NCI-H774 (cell line): ENCODE data around the gene TP53TG5.

Experiments
- DNase-seq: peaks from one replicate; lab custom pipeline; 2025; lab: John Stamatoyannopoulos, UW

The TP53TG5 gene

GRCh38 chr20:45345104-45345936 is 32.8 kb downstream of the TP53TG5 start:
- no peak for DNase-seq

GRCh38 chr20:45344168-45344860 is 33.8 kb downstream of the TP53TG5 start:
- DNase-seq = no peak

GRCh38 chr20:45343532-45344167 is 34.5 kb downstream of the TP53TG5 start:
- DNase-seq = peak; percentile 59

GRCh38 chr20:45342855-45343531 is 35.1 kb downstream of the TP53TG5 start:
- peak; percentile 14 for DNase-seq

- peak; percentile 38 for DNase-seq
These were observed 35.9 kb downstream of the TP53TG5 start for GRCh38 chr20:45341939-45342854.

GRCh38 chr20:45341579-45341938 is 36.6 kb downstream of the TP53TG5 start:
- DNase-seq = no peak

GRCh38 chr20:45340951-45341350 is 37.2 kb downstream of the TP53TG5 start:
- DNase-seq = no peak

- no peak for DNase-seq
These were observed 37.8 kb downstream of the TP53TG5 start for GRCh38 chr20:45340236-45340847.

- DNase-seq = no peak
These were observed 38.3 kb downstream of the TP53TG5 start for GRCh38 chr20:45339799-45340198.

GRCh38 chr20:45339084-45339483 is 39.0 kb downstream of the TP53TG5 start:
- no peak for DNase-seq

- no peak for DNase-seq
These were observed 39.7 kb downstream of the TP53TG5 start for GRCh38 chr20:45338121-45339030.

- no peak for DNase-seq
These were observed 40.6 kb downstream of the TP53TG5 start for GRCh38 chr20:45337367-45338120.

GRCh38 chr20:45336530-45337366 is 41.4 kb downstream of the TP53TG5 start:
- DNase-seq = no peak

GRCh38 chr20:45330476-45330875 is 47.6 kb downstream of the TP53TG5 start:
- no peak for DNase-seq

- no peak for DNase-seq
These were observed 48.4 kb downstream of the TP53TG5 start for GRCh38 chr20:45329497-45330319.

- DNase-seq = no peak
These were observed 49.7 kb downstream of the TP53TG5 start for GRCh38 chr20:45328451-45328850.

- DNase-seq = no peak
These were observed 52.8 kb downstream of the TP53TG5 start for GRCh38 chr20:45325371-45325770.
